CD1c-positive myeloid dendritic cell (primary cell): Measurements from ENCODE around the gene ADCY5.

Source experiments
- DNase-seq: peaks from one replicate; pipeline ENCODE4 v3.0.0-alpha.2; 2016; ENCODE audit errors: extremely low spot score

The ADCY5 gene

DNA sequence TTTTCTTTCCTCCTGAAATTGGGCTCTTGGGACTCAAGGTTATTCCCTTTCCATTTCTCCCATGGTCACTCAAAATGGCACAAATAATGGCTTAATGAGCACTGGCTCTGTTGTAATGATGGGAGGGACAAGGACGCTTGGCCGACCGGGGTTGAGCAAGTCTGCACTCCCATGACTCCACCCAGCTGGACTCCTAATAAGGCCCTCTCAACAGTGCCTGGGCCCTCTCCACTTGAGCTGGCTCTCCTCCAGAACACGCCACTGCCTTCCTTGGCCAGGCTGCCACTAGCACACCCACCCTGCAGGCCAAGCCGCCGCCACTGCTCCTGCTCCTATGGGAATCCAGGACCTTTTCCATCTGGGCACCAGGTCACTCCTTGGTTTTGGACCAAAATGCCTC is 42.3 kb downstream of the ADCY5 start:
- DNase-seq, result no peak

DNA sequence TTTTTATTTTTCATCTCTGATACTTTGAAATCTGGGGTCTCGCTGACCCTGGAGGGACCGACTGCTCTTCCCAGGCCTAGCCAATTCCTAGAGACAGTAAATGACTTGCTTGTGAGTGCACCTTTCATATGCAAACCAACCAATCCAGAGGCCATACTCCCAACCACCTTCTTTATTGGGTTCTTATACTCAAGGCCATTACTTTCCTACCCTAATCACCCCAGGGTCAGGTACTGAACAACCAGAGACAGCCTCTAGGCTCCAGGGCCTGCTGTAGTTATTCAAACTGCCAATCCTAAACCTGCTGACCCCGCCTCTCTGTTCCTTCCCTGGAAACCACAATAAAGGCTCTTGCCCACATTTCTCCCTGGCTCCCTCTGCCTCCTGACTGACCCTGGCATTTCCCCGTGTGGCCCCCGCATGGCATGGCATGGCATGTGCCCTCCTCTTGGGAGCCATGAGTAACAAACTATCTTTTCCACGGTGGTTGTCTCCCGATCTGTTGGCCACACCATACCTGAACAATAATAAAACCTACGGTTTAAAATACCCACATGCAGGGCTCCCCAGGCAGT is 42.9 kb downstream of the ADCY5 start:
- no peak for DNase-seq

DNA sequence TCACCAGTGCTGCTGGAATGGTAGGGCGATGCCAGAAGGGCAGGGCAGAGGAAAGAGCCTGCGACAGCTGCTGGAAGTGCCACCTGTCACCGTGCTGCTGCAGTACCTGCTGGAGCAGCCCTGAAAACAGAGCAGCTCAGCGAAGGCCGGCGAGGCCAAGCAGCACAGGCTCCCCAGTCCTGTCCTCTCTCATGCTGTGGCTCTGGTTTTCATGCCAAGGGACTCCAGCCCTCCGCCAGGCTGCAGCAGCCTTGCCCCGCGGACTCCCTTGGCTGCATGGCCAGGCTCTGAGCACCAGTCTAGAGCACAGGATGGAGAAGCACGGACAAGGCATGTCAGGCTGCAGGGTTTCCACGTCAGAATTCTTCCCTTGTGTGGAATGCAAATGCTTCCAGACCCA is 43.9 kb downstream of the ADCY5 start:
- no peak for DNase-seq

DNA sequence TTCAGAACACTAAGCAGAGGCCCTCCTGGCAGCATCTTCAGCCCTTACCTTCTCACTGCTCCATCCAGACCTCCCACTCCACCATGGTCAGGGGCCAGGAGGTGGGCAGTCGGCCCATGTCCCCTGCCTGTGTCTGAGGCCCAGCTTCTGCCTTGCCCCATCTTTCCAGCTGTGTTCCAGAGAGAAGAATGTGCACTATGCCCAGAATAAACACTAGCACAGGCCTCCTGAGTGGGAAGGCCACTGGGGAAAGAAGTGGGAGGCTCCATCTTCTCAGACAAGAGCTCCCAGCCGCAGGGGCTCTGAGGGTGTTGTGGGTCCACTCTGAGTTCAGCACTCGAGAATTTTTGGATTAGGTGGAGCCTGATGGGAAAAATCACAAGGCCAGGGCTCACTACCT is 44.5 kb downstream of the ADCY5 start:
- no peak for DNase-seq

DNA sequence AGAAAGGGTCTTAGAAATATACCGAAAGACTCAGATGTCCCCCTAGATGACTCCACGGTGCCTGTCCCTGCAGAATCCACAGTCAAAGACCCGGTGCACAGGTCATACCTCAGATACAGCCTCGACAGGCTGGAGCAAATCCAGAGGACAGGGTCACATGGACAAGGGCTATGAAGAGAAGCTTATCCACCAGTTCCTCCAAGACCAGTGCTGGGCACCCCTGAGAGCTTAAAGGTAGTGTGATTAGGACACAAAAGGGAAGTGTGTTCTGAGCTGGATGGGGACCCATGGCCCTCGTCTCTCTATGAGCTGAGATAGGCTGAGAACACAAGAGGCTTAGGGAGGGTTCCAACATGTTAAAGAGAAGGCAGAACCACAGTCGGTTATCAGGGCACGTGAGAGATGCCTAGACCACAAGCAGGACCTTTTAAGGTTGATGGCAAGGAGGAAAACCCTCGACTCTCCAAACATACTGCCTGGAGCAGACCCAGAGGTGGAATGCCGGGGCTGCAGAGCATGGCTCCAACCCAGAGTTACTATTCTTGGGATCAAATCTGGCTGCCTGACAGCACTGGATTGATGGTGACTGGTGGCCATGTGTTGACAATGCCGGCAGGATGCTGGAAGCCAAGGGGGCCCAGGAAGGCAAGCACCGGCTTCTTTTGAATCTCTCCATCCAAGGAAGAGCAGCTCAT is 46.9 kb downstream of the ADCY5 start:
- DNase-seq, result no peak

DNA sequence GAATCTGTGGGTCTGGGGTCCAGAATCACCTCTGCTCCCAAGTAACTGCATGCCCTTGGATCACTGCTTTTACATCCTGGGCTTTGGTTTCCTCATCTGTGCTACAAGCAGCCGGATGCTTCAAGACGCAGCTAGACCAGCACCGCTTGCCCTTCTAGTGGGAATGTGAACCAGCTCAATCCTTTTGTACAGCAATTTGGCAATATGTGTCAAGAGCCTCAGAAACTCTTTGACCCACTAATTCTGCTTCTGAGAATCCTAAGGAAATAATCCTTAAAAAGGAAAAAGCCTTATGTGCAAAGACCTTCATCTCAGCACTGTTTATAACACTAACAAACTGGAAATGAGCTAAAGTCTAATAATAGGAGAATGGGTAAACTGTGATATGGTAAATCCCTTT is 48.7 kb downstream of the ADCY5 start:
- no peak for DNase-seq

DNA sequence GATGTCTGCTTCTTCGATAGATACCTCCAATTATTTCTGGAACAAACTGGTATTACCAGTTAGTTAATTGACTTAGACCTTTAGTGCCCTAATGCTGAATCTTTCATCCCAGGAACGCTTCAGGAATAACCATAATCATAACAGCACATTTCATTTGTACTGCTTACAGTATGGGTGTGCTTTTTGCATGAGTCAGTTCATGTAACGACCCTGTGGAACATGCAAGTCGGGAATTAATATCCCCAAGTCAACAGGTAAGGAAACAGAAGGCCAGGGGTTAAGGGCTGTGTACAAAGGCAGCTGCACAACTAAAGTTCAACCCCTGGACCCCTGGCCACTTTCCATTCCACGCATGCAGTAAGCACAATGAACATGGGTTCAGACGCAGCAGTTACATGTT is 49.2 kb downstream of the ADCY5 start:
- no peak for DNase-seq

DNA sequence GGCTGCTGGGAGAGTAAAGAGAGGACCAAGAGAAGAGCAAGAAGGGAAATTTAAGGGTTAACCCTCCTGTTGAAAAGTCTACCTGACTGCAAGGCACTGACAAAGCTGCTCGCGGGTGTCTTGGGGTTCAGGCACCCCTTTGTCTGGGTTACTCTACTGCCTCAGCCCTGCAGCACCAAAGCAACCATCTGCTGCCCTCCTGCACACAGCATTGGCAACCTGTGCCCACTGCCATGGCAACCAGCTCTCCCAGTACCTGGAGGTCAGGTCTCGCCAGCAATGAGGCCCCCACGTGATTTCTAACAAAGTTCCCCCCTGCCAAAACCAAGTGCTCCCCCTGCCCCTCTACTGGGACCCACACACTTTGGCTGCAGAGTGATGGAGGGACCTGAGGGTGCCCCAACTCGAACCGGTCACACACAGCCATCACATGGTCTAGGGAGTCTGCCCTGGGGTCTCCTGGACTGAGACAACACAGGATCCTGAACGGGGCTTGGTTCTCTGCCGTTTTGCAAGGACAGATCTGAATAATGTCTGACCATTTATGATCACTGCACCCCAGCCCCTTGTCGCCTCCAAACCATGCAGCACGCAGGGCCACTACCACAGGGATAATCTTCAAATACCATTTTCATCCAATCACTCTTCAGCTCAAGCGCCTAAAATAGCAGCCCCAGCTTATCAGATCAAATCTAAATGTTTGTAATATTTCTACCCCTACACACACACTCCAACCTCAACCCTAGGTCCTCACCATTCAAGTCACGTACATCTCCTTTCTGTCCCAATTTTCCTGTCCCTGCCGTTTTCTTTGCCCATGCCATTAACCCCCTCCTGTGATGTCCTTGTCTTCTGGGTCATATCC is 50.7 kb downstream of the ADCY5 start:
- no peak for DNase-seq

DNA sequence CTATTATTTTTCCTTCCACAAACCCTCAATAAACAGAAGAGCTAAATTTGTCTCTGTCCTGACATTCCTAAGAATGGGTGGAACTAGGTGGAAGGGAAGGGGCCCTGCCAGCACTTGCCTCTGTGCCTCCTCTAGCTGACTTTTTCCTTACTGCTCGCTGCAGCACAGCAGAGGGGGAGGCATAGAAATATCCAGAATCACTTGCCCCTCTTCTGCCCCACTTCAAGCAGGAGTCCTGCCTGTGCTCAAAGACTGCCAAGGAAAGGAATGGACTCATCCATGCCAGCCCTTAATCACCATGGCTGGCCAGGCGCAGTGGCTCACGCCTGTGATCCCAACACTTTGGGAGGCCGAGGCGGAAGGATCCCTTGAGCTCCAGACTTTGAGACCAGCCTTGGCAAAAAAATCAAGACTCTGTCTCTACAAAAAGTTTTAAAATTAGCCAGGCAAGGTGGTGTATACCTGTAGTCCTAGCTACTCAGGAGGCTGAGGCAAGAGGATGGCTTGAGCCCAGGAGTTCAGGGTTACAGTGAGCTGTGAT is 51.8 kb downstream of the ADCY5 start:
- no peak for DNase-seq

DNA sequence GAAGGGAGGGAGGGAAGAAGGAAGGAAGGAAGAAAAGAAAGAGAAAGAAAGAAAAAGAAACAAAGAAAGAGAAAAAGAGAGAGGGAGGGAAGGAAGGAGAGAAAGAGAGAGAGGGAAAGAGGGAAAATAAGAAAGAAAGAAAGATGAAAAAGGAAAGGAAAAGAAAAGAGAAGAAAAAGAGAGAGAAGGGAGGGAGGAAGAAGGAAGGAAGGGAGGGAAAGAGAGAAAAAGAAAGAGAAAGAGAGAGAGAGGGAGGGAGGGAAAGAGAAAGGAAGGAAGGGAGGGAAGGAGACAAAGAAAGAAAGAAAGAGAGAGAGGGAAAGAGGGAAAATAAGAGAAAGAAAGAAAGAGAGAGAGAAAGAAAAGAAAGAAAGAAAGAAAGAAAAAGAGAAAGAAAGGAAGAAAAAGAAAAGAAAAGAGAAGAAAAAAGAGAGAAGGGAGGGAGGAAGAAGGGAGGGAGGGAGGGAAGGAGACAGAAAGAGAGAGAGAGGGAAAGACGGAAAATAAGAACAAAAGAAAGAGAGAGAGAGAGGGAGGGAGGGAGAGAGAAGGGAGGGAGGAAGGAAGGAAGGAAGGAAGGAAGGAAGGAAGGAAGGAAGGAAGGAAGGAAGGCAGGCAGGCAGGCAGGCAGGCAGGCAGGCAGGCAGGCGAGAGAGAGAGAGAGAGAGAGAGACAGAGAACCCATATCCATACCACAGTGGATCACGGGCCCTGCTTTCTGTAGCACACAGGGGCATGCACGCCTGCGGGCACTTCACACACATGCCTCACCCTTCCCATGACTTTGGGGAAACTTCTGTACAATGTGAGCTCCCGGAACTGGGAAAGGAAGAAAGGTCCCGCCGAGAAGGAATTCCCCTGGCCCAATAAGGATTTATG is 52.5 kb downstream of the ADCY5 start:
- DNase-seq, result no peak

DNA sequence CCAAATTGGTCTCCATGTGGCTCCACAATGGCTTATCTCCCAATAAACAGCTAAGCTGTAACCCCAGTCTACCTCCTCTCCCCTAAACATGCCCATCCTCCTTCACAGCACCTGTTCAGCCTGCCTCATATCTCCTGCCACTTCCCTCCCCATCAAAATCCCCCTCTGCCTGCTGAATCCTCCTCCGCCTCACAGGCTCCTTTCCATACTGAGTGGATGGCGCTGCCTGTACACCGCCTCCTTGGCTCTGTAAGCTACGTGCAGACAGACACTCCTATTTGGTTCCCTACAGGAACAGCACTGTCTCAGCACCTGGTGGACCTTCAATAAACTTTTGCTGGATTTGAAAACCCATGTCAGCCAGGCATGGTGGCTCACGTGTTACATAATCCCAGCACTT is 53.7 kb downstream of the ADCY5 start:
- no peak for DNase-seq

DNA sequence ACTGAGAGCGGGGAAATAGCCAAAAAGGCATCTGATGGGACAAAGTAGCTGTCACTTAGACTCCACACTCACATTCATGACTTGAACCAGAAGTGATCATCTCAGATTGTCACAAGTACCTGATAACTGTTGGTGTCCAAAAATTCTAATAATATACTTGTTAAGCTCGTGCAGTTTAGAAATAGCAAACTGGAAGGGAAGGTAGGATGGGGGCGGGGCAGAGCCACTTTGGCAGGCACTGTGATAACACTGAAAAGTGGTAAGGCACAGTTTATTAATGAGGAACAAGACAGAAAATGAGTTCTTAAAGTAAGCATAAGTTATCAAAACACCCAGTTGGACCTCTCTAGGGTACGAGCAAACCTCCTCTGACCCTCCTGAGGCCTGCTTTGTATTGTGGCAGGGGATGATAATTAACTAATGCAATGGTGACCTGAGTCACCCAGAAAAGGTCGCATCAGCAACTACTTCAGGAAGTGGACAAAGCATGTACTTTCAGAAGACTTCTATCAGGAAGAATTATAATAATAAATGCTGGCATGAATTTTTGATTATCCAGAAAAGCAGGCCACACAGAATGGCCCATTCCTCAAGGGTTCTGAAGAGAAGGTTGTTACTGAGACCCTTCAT is 54.4 kb downstream of the ADCY5 start:
- no peak for DNase-seq

DNA sequence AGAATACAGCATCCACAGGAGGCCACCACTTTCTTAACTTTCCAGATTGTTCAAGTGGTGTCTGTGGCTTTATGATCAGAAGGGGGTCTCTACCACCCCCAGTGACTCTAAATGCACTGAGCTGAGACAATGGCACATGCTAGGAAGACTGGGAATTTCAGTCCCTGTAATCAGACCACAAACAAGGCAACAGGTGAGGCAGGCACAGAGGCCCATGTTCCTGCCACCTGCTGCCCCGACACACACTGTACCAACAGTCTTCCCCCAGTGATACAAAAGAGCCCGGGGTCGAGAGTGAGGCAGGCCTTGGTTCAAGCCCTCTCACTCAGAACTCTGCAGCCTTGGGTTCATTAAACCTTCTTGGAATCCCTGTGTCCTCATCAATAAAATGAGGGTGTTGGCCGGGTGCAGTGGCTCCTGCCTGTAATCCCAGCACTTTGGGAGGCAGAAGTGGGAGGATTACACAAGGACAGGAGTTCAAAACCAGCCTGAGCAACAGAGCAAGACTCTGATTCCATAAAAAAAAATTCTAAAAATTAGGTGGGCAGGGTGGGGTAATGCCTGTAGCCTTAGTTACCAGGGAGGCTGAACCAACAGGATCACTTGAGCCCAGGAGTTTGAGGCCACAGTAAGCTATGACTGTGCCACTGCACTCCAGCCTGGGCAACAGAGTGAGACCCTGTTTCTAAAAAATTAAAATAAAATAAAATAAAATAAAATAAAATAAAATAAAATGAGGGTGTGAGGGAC is 55.8 kb downstream of the ADCY5 start:
- DNase-seq, result no peak

DNA sequence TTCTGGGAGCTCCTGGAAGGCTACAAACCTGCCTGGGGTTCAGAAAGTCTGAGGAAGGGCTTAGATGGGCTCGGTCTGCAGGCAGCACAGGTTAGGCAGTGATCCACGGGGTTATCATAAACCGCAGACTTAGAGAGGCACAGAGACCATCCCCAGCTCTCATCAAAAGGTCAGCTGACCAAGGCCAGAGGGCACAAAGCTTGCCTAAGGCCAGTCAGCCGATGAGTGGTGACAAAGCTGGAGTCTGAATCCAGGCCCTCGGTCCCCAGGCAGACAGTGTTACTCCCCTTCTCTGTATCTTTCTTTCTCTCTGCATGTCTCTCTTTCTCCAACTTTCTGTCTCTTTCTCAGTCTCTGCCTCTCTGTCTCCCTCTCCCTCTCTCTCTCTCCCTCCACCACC is 56.5 kb downstream of the ADCY5 start:
- DNase-seq, result no peak

DNA sequence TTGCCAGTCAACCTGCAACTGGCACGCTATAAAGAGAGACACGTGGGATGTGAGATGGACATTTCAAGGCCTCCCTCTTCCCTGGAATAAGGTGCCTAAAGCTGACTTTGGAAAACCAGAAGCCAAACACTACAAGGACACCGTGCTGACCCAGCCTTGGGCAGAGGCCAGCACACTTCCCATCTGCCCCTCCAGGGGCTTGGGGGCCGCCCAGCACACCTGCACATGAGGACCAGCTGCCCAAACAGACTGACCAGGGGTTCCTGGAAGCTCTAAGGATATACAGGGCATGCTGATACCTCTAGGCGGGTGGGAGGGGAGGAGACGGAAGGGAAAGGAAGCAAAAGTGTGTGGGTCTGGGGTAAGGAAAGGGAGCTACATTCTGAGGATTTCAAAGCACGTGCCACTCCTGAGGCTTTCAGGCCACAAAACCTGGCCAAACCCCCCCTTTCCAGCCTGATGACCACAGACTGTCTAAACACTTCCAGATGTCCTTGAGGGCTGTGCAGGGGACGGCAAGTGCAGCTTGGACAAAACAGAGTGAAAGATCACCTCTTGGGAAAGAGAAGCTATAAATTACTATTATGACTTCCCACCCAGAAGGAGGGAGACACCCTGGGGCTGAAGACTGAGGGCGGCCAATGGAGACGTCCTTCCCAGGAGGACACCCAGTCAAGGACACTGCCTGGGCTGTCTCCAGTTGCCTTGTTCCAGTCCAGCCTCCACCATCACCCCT is 57.9 kb downstream of the ADCY5 start:
- DNase-seq, result no peak

DNA sequence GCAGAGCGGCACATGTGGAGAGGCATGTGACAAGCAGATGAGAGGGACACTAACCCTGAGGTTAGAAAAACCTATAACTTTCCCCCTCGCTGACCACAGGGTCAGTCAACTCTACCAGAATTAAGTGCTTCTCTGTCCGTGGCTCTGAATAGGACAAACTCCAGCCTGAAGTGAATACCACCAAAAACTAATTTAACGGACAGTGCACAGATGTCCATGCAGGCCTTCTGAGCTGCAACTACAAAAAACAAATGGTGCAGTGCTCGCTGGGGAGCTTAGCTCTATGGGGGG is 59.3 kb downstream of the ADCY5 start:
- DNase-seq, result no peak

DNA sequence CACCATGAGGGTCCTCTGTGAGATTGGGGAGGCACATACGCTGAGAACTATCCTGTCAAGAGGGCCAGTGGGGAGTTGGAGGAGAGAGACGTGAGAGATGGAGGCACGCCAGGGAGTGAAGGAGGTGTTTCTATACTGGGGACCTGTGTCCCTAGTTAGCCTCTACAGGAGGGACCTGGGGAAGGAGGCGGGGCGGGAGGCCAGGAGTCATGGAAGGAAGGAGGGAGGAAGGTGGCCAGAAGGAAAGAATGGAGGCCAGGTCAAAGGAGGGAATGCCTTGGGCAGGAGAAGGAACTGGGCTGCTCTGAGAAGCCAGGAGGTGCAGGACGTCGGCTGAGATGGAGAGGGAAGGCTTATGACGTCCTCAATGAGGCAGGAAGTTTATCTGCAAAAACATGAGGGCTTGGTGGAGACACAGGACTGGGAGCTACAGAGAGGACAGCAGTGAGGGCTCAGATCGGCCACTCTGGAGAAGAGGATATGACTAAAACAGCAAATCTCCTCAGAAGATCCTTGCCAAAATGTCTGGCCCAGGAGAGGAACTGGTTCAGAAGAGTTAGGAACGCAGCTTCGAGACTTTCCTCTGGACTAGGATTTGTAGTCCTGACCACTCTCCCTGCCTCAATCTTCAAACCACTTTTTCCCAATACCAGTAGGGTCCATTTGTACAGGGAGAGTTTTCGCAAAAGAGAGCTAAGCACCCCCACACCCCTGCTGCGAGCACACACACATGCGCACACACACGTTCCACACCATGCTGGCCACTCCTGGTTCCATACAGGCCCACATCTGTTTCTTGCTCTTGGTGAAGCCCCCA is 59.9 kb downstream of the ADCY5 start:
- DNase-seq, result no peak

DNA sequence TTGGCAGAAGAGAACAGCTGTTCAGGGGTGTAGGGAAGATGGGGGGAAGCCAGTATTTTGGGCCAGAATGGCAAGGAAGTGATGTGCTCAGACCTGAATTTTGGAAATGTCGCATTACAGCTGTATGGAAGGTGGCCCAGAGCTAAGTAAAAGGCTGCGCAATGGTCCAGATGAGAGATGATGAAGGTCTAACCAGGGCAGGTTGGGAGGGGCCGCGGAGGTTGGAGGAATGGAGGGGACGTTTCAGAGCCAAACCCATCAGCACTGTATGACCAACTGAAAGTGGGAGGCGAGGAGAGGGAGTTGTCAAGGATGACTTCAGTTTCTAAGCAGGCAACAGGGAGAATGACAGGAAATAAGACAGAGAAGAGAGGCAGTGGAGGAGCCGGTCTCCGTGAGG is 60.8 kb downstream of the ADCY5 start:
- no peak for DNase-seq

DNA sequence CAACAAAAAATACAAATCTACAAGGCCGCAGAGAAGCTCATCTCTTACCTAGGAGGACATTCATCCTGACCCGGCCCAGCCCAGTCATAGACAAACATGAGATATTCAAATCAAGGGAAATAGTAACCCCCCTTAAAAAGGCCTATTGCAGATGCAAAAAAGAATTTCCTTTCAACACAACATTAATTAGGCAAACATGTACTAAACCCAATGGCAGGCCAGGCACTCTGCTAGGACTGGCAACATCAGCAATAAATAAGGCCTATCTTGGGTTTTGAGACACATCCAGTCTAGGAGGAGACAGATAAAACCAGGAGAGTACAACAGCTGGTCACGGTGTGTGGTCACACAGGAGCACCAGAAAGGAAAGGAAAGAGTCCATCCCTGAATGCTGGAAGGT is 61.4 kb downstream of the ADCY5 start:
- DNase-seq, result no peak
